ENCODE data around the gene RBM24. TPM values are rescaled to one million over a fixed set of nuclear protein-coding genes. Genes with fewer than 3 reads are reported as not detected.

Gene RBM24
- total and polyA plus RNA-seq, 2 donors (not counting 1 experiment from before 2014, with no cell fraction given) = not detected

GRCh38 chr6:17240803-17241500, 40.2 kb upstream of the RBM24 start:
- Histone ChIP-seq H2AFZ (ENCODE audit: insufficient read depth, low read depth, low read length, poor library complexity, severe bottlenecking) (no peak overlapping the region), H3K4me3 (ENCODE audit: control extremely low read depth in 1 of 5, extremely low read depth in 1 of 5, insufficient read depth in 1 of 5, low read depth in 2 of 5, low read length in 4 of 5) (no peak overlapping the region), H3K27ac (ENCODE audit: low read length in 2 of 2) (no peak overlapping the region), H4K20me1 (ENCODE audit: control insufficient read depth, insufficient read depth, low read length, poor library complexity, severe bottlenecking) (no peaks in the 10 kb centered on the region), H3K36me3 (replicated peaks in 1 of 2; ENCODE audit: control extremely low read depth in 1 of 2, control insufficient read depth in 1 of 2, extremely low read depth in 1 of 2, insufficient read depth in 2 of 2, low read length in 1 of 2) (no peaks in the 10 kb centered on the region), H3K9me3 (ENCODE audit: control extremely low read depth in 1 of 3, control insufficient read depth in 2 of 3, insufficient read depth in 1 of 3, low read length in 2 of 3) (peaks cover 0 to 4% (median 0%) of the 10 kb centered on the region in 3 donors), H3K9ac (ENCODE audit: low read length) (no peak overlapping the region), H3K4me2 (replicated peaks; ENCODE audit: low read depth, low read length, poor library complexity, severe bottlenecking) (no peak overlapping the region), H3K27me3 (replicated peaks in 1 of 4; ENCODE audit: control extremely low read depth in 1 of 4, control insufficient read depth in 3 of 4, insufficient read depth in 4 of 4, low read length in 3 of 4) (no peaks in the 10 kb centered on the region), H3K79me2 (ENCODE audit: control insufficient read depth, insufficient read depth, low read length) (no peaks in the 10 kb centered on the region), H3K4me1 (ENCODE audit: control insufficient read depth in 2 of 2, insufficient read depth in 2 of 2, low read length in 2 of 2) (no peaks in the 10 kb centered on the region)
- peaks cover 10% of the 10 kb centered on the region for H3K9me3 Mint-ChIP-seq (ENCODE audit: insufficient read depth)
- H3K4me1 Mint-ChIP-seq = no peaks in the 10 kb centered on the region
- H3K27ac Mint-ChIP-seq = no peak overlapping the region
- intact Hi-C loops (cut with micrococcal nuclease) = no loop called here
- peaks cover 5% of the 10 kb centered on the region for H3K27me3 Mint-ChIP-seq
- 100% methylated on average over 2 of the region's 3 CpGs for WGBS (ENCODE audit: insufficient coverage)
- CTCF ChIA-PET = no interaction called here
- no peak overlapping the region for H3K4me3 Mint-ChIP-seq
- POLR2A ChIA-PET = no interaction called here
- no peak for DNase-seq
- ATAC-seq (ENCODE audit: low read depth) = no peak
- TF ChIP-seq CTCF (IDR thresholded peaks at IDR 0.05) = no peak
- no peak for TF ChIP-seq EZH2 (IDR thresholded peaks at IDR 0.05; ENCODE audit: borderline replicate concordance, insufficient read depth, low read depth, low read length, poor library complexity, severe bottlenecking)

GRCh38 chr6:17242087-17242486, 39.1 kb upstream of the RBM24 start:
- Mint-ChIP-seq H3K4me1 (no peaks in the 10 kb centered on the region), H3K9me3 (ENCODE audit: insufficient read depth) (peaks cover 10% of the 10 kb centered on the region), H3K4me3 (no peak overlapping the region), H3K27ac (no peak overlapping the region), H3K27me3 (peaks cover 5% of the 10 kb centered on the region)
- H3K36me3 ChIP-seq (replicated peaks in 1 of 2; ENCODE audit: control extremely low read depth in 1 of 2, control insufficient read depth in 1 of 2, extremely low read depth in 1 of 2, insufficient read depth in 2 of 2, low read length in 1 of 2) = no peaks in the 10 kb centered on the region
- no peak overlapping the region for H3K4me2 ChIP-seq (replicated peaks; ENCODE audit: low read depth, low read length, poor library complexity, severe bottlenecking)
- intact Hi-C loops (cut with micrococcal nuclease) = no loop called here
- no peak overlapping the region for H3K4me3 ChIP-seq (ENCODE audit: control extremely low read depth in 1 of 5, extremely low read depth in 1 of 5, insufficient read depth in 1 of 5, low read depth in 2 of 5, low read length in 4 of 5)
- no peaks in the 10 kb centered on the region for H4K20me1 ChIP-seq (ENCODE audit: control insufficient read depth, insufficient read depth, low read length, poor library complexity, severe bottlenecking)
- CTCF ChIA-PET = no interaction called here
- no peaks in the 10 kb centered on the region for H3K4me1 ChIP-seq (ENCODE audit: control insufficient read depth in 2 of 2, insufficient read depth in 2 of 2, low read length in 2 of 2)
- POLR2A ChIA-PET = no interaction called here
- no CpG with 5 or more reads among the region's 1 CpG for WGBS (ENCODE audit: insufficient coverage)
- H3K27ac ChIP-seq (ENCODE audit: low read length in 2 of 2) = no peak overlapping the region
- TF ChIP-seq CTCF (IDR thresholded peaks at IDR 0.05) (no peak), EZH2 (IDR thresholded peaks at IDR 0.05; ENCODE audit: borderline replicate concordance, insufficient read depth, low read depth, low read length, poor library complexity, severe bottlenecking) (no peak)
- H3K9me3 ChIP-seq (ENCODE audit: control extremely low read depth in 1 of 3, control insufficient read depth in 2 of 3, insufficient read depth in 1 of 3, low read length in 2 of 3) = peaks cover 0 to 4% (median 0%) of the 10 kb centered on the region in 3 donors
- H3K27me3 ChIP-seq (replicated peaks in 1 of 4; ENCODE audit: control extremely low read depth in 1 of 4, control insufficient read depth in 3 of 4, insufficient read depth in 4 of 4, low read length in 3 of 4) = no peaks in the 10 kb centered on the region
- H3K79me2 ChIP-seq (ENCODE audit: control insufficient read depth, insufficient read depth, low read length) = no peaks in the 10 kb centered on the region
- H3K9ac ChIP-seq (ENCODE audit: low read length) = no peak overlapping the region
- H2AFZ ChIP-seq (ENCODE audit: insufficient read depth, low read depth, low read length, poor library complexity, severe bottlenecking) = no peak overlapping the region
- ATAC-seq (ENCODE audit: low read depth) (no peak), DNase-seq (no peak)

All from B cell (primary cell).